HepG2 (cell line): ENCODE results near the gene PYGO2. TPM values are rescaled to one million over a fixed set of nuclear protein-coding genes. Genes with fewer than 3 reads are reported as not detected.

Experiments used
- ATAC-seq: fragments of 200-7000 bp; cut with Tn5 transposase; 3 replicates; pipeline ENCODE4 v1.9.1; 2020; ENCODE audit warnings: mild to moderate bottlenecking, moderate library complexity
- BruUV-seq: library from RNA; stranded (reverse); fragments of 400-500 nt; replicated peaks from 2 replicates; lab custom pipeline; 2021; lab: Mats Ljungman, UMichigan
- CTCF ChIA-PET: fragments of 300-600 bp; formaldehyde crosslinking; extraction: SDS; loops from one replicate; lab custom pipeline; 2021; ENCODE audit warnings: low total read pairs, inconsistent platforms, low intra/inter-chr PET ratio; lab: Yijun Ruan, JAX
- POLR2A ChIA-PET: fragments of 350-600 bp; sonication (Branson Sonifier 250); formaldehyde crosslinking; loops from one replicate; lab custom pipeline; 2020; ENCODE audit warnings: antibody characterized with exemption, inconsistent platforms; lab: Yijun Ruan, JAX
- DNase-seq: peaks from one replicate; pipeline ENCODE4 v3.0.0-alpha.2; 2015; ENCODE audit warnings: low spot score
- FAIRE-seq: peaks from 3 replicates; lab custom pipeline; 2011; peaks lifted over from hg19 to GRCh38; lab: Jason Lieb, UNC
- H2AFZ ChIP-seq: one replicate; pipeline ENCODE4 v1.6.1; 2011; ENCODE audit warnings: low read length, inconsistent platforms
- H3K27ac ChIP-seq: fragments of 300-600 bp; 3 replicates; pipeline ENCODE4 v1.8.0; 2011; ENCODE audit warnings: mixed run types, mild to moderate bottlenecking, mixed read lengths, low read length, inconsistent platforms; ENCODE audit not compliant: insufficient read depth; ENCODE audit errors: extremely low read length
- H3K27me3 ChIP-seq, 2 experiments: fragments of 200-600 bp in 1 of 2; 2 replicates in 1 of 2; 3 replicates in 1 of 2; pipeline versions ENCODE4 v1.6.0 to v1.8.0; 2011; ENCODE audit warnings: low read length in 2 of 2, mild to moderate bottlenecking in 2 of 2, moderate library complexity in 2 of 2, inconsistent platforms in 1 of 2; ENCODE audit not compliant: insufficient read depth in 2 of 2, control insufficient read depth in 1 of 2
- H3K36me3 ChIP-seq, 2 experiments: fragments of 200-600 bp in 1 of 2; replicated peaks in 1 of 2; 2 replicates in 1 of 2; 3 replicates in 1 of 2; pipeline versions ENCODE4 v1.5.1 to v1.8.0; 2011; ENCODE audit warnings: low read length in 2 of 2, inconsistent platforms in 1 of 2; ENCODE audit not compliant: insufficient read depth in 2 of 2, control insufficient read depth in 1 of 2
- H3K4me1 ChIP-seq: 2 replicates; pipeline ENCODE4 v1.5.1; 2012; ENCODE audit warnings: low read length, inconsistent platforms; ENCODE audit not compliant: insufficient read depth
- H3K4me2 ChIP-seq: 2 replicates; pipeline ENCODE4 v1.6.0; 2011; ENCODE audit warnings: low read depth, low read length, inconsistent platforms
- H3K4me3 ChIP-seq, 3 experiments: fragments of 200-600 bp in 1 of 3; sonication (generic), shearing (Covaris generic) in 1 of 3; replicated peaks in 1 of 3; 2 replicates each; pipeline ENCODE4 v1.5.1; 2011 to 2016; ENCODE audit warnings: low read length in 3 of 3, inconsistent platforms in 2 of 3, low read depth in 2 of 3, mild to moderate bottlenecking in 2 of 3, control low read depth in 1 of 3, mixed read lengths in 1 of 3; ENCODE audit not compliant: insufficient read depth in 1 of 3
- H3K79me2 ChIP-seq: one replicate; pipeline ENCODE4 v1.6.1; 2011; ENCODE audit warnings: low read length, inconsistent platforms; ENCODE audit not compliant: insufficient read depth
- H3K9ac ChIP-seq: 2 replicates; pipeline ENCODE4 v1.6.0; 2011; ENCODE audit warnings: mild to moderate bottlenecking, low read depth, low read length, inconsistent platforms; ENCODE audit not compliant: insufficient read depth
- H3K9me3 ChIP-seq: 2 replicates; pipeline ENCODE4 v1.5.1; 2012; ENCODE audit warnings: mild to moderate bottlenecking, low read length
- H4K20me1 ChIP-seq: 2 replicates; pipeline ENCODE4 v1.6.0; 2011; ENCODE audit warnings: inconsistent platforms, mild to moderate bottlenecking, low read length, moderate library complexity; ENCODE audit not compliant: insufficient read depth
- ADNP ChIP-seq: sonication (generic); formaldehyde crosslinking; IDR thresholded peaks from 2 replicates; pipeline ENCODE4 v1.4.0; 2020; ENCODE audit warnings: missing genetic modification reagents
- HNRNPLL ChIP-seq: fragments of 200-400 bp; formaldehyde crosslinking; IDR thresholded peaks from 2 replicates; pipeline ENCODE4 v1.6.1; 2017; ENCODE audit warnings: mild to moderate bottlenecking, low read depth, low read length; ENCODE audit not compliant: poor library complexity, severe bottlenecking
- MEIS2 ChIP-seq: sonication (generic); formaldehyde crosslinking; IDR thresholded peaks from 2 replicates; pipeline ENCODE4 v1.9.0; 2021; ENCODE audit warnings: mild to moderate bottlenecking, missing genetic modification reagents
- RXRB ChIP-seq: IDR thresholded peaks from 2 replicates; pipeline ENCODE4 v1.6.1; 2016; ENCODE audit warnings: borderline replicate concordance, missing genetic modification reagents, missing compliant biosample characterization
- ZMYM2 ChIP-seq: sonication (generic); formaldehyde crosslinking; IDR thresholded peaks from 2 replicates; pipeline ENCODE4 v1.8.0; 2022; ENCODE audit warnings: mild to moderate bottlenecking, missing genetic modification reagents
- ZNF350 ChIP-seq: sonication (generic); formaldehyde crosslinking; IDR thresholded peaks from 2 replicates; pipeline ENCODE4 v1.4.0; 2020; ENCODE audit warnings: mild to moderate bottlenecking, low read depth, missing genetic modification reagents, borderline replicate concordance
- WGBS: methylation state at CpG from one replicate; pipeline ENCODE4 v1.1.6; 2017; ENCODE audit warnings: low lambda C conversion rate; 5-methylcytosine and 5-hydroxymethylcytosine counted together
- in situ Hi-C: cut with HindIII; loops from 2 replicates; pipeline ENCODE4 v1.10.0; 2017; ENCODE audit warnings: low pct_unique_long_range_greater_than_20kb; ENCODE audit not compliant: extremely low pct_ligation_motif_present
- intact Hi-C: fragments of 100-400 bp; cut with micrococcal nuclease; formaldehyde crosslinking; loops from one replicate; pipeline ENCODE4 v1.10.0; 2022; ENCODE audit not compliant: unreplicated experiment
- polyA plus RNA-seq, 8 experiments: library from polyadenylated mRNA; depleted of rRNA in 3 of 8; stranded (reverse) in 7 of 8; unstranded in 1 of 8; fragments of >200 nt; fragmentation: Illumina TruSeq in 4 of 8; extraction: Trizol in 4 of 8; gene quantifications; 2 replicates each; pipeline versions ENCODE4 v1.2.1 to v1.2.3, GENCODE V29; 2011 to 2016; ENCODE audit warnings: low read depth in 4 of 8, missing spikeins in 1 of 8, mixed read lengths in 1 of 8; ENCODE audit not compliant: insufficient read depth in 1 of 8
- total RNA-seq, 5 experiments: library from RNA; depleted of rRNA; stranded (reverse); fragments of >200 nt; fragmentation: Illumina TruSeq; extraction: Trizol; gene quantifications; 2 replicates each; pipeline ENCODE4 v1.2.3, GENCODE V29; 2016; ENCODE audit warnings: low read depth in 1 of 5
- TF ChIP-seq, protein P1 (sequence below): sonication (generic); formaldehyde crosslinking; IDR thresholded peaks from 2 replicates; pipeline ENCODE4 v1.8.0; 2022; ENCODE audit warnings: mild to moderate bottlenecking, missing genetic modification reagents, borderline replicate concordance
- TF ChIP-seq, protein P2 (sequence below): IDR thresholded peaks from 2 replicates; pipeline ENCODE4 v1.6.1; 2012; ENCODE audit warnings: inconsistent platforms
- TF ChIP-seq, protein P3 (sequence below): sonication (generic); formaldehyde crosslinking; IDR thresholded peaks from 2 replicates; pipeline ENCODE4 v1.4.0; 2020; ENCODE audit warnings: missing genetic modification reagents

Gene PYGO2
- total and polyA plus RNA-seq, 2 of the 13 experiments (the other 11 are each of a cell fraction or from before 2014, with no cell fraction given) = 20.3 to 21.8 TPM

DNA sequence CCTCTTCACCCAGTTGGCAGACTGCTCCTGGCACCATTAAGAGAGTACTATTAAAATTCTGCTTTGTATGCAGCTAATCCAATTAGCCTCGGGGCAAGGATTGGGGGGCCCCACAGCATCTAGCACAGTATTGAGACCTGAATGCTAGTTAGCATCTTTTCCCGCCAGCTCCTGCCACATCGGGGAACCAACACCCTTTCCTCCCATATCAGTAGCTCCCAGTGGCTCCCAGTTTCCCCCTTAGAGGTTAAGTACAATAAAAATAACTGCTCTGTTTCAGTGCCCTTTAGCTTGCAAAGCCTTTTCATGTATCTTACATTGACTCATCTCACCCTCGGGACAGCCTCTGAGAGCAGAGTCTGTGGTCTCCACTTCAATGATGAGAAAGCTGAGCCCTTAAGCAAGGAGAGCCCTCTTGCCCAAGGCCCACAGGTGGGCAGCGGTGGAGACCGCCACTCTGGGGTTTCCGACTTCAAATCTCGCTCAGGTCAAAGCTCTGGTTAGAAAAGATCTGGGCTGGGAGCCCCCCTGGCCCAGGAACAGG is 20.9 kb downstream of the PYGO2 start:
- in situ Hi-C loops = no loop called here
- intact Hi-C loops = no loop called here
- H3K27ac ChIP-seq = peak overlapping the region; percentile 50
- H3K4me1 ChIP-seq = peaks cover 93% of the 10 kb centered on the region
- 0 out of 2 replicates have a peak overlapping the region, but pooled peaks have one; percentile 9 for H3K9ac ChIP-seq
- no peak for DNase-seq
- H3K79me2 ChIP-seq = no peaks in the 10 kb centered on the region
- no peaks in the 10 kb centered on the region for H3K9me3 ChIP-seq
- no peak overlapping the region for H3K4me3 ChIP-seq
- WGBS = 34% methylated on average over 6 of the region's 8 CpGs
- ChIA-PET POLR2A (interaction anchor here (1.2 to 2.7 kb wide), 5 partner anchors 9 to 32 kb away, joined by 3 to 14 read pairs (median 3); partner anchors contain the start of genes CKS1B, PBXIP1, PYGO2 and SHC1), CTCF (no interaction called here)
- no peaks in the 10 kb centered on the region; a peak in 1 of 5 replicates for H3K36me3 ChIP-seq
- no TSS peak for BruUV-seq
- H3K27me3 ChIP-seq = no peaks in the 10 kb centered on the region
- TF ChIP-seq, protein P1, sequence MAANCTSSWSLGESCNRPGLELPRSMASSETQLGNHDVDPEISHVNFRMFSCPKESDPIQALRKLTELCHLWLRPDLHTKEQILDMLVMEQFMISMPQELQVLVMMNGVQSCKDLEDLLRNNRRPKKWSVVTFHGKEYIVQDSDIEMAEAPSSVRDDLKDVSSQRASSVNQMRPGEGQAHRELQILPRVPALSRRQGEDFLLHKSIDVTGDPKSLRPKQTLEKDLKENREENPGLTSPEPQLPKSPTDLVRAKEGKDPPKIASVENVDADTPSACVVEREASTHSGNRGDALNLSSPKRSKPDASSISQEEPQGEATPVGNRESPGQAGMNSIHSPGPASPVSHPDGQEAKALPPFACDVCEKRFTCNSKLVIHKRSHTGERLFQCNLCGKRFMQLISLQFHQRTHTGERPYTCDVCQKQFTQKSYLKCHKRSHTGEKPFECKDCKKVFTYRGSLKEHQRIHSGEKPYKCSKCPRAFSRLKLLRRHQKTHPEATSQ (CRISPR knock-in tag) = no peak
- no peak for FAIRE-seq
- H2AFZ ChIP-seq = no peak overlapping the region
- ATAC-seq = no peak
- peak overlapping the region; percentile 54; the same call in 1 of the 2 replicates for H3K4me2 ChIP-seq
- H4K20me1 ChIP-seq = no peaks in the 10 kb centered on the region

DNA sequence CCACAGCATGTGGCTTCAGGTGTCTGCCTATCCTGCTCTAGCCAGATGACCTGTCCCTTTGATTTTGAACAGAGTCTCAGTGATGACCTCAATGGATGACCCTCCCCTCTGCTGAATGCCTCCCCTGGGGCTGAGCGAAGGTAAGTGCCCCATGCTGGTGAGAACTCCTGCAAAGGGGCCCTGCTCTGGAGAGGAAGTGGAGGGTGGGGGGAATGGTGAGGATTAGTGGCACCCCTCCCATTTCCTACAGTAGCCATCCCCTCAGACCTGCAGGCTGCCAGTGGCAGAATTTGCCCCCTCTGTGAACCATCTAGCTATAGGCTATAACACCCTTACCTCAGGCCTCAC is 21.4 kb downstream of the PYGO2 start:
- Histone ChIP-seq H3K9ac (no peak overlapping the region), H3K36me3 (no peaks in the 10 kb centered on the region; a peak in 1 of 5 replicates), H3K27ac (peak overlapping the region; percentile 50), H3K4me3 (no peak overlapping the region), H3K79me2 (no peaks in the 10 kb centered on the region), H3K27me3 (no peaks in the 10 kb centered on the region), H3K9me3 (no peaks in the 10 kb centered on the region), H3K4me2 (peak overlapping the region; percentile 54), H2AFZ (no peak overlapping the region), H4K20me1 (no peaks in the 10 kb centered on the region), H3K4me1 (peaks cover 93% of the 10 kb centered on the region)
- POLR2A ChIA-PET = interaction anchor here (1.2 to 2.7 kb wide), 5 partner anchors 9 to 33 kb away, joined by 3 to 14 read pairs (median 3); partner anchors contain the start of genes CKS1B, PBXIP1, PYGO2 and SHC1
- no TSS peak for BruUV-seq
- DNase-seq (no peak), ATAC-seq (no peak), FAIRE-seq (no peak)
- TF ChIP-seq HNRNPLL (no peak), MEIS2 (no peak), ZMYM2 (CRISPR knock-in tag) (0 out of 2 replicates have a peak, but pooled peaks have one; percentile 7), RXRB (CRISPR knock-in tag) (no peak), ZNF350 (CRISPR knock-in tag) (no peak), ADNP (CRISPR knock-in tag) (no peak)
- TF ChIP-seq, protein P2, sequence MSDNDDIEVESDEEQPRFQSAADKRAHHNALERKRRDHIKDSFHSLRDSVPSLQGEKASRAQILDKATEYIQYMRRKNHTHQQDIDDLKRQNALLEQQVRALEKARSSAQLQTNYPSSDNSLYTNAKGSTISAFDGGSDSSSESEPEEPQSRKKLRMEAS = 0 out of 2 replicates have a peak, but pooled peaks have one; percentile 7
- TF ChIP-seq, protein P3, sequence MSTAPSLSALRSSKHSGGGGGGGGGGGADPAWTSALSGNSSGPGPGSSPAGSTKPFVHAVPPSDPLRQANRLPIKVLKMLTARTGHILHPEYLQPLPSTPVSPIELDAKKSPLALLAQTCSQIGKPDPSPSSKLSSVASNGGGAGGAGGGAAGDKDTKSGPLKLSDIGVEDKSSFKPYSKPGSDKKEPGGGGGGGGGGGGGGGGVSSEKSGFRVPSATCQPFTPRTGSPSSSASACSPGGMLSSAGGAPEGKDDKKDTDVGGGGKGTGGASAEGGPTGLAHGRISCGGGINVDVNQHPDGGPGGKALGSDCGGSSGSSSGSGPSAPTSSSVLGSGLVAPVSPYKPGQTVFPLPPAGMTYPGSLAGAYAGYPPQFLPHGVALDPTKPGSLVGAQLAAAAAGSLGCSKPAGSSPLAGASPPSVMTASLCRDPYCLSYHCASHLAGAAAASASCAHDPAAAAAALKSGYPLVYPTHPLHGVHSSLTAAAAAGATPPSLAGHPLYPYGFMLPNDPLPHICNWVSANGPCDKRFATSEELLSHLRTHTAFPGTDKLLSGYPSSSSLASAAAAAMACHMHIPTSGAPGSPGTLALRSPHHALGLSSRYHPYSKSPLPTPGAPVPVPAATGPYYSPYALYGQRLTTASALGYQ (CRISPR knock-in tag) = no peak
- in situ Hi-C loops = no loop called here
- CTCF ChIA-PET = no interaction called here
- intact Hi-C loops = no loop called here
- WGBS = no CpG with 5 or more reads among the region's 1 CpG
